GM12878 (cell line): ENCODE measurements around the gene KIZ. TPM values are rescaled to one million over a fixed set of nuclear protein-coding genes. Genes with fewer than 3 reads are reported as not detected.

ENCODE experiments used
- ATAC-seq: fragments of 200-7000 bp; cut with Tn5 transposase; 3 replicates; pipeline ENCODE4 v1.9.1; 2020; ENCODE audit warnings: mild to moderate bottlenecking, moderate library complexity
- BruUV-seq: library from RNA; stranded (reverse); fragments of 400-500 nt; replicated peaks from 2 replicates; lab custom pipeline; 2021; lab: Mats Ljungman, UMichigan
- CTCF ChIA-PET: fragments of 300-600 bp; sonication (Branson Sonifier 250); formaldehyde crosslinking; extraction: SDS; loops from one replicate; lab custom pipeline; 2021; ENCODE audit warnings: inconsistent platforms; lab: Yijun Ruan, JAX
- POLR2A ChIA-PET: fragments of 350-600 bp; formaldehyde crosslinking; extraction: SDS; loops from one replicate; lab custom pipeline; 2021; ENCODE audit warnings: inconsistent platforms; lab: Charles Lee
- RAD21 ChIA-PET: fragments of 300-600 bp; sonication (Branson Sonifier 250); formaldehyde crosslinking; loops from one replicate; lab custom pipeline; 2023; ENCODE audit warnings: antibody characterized with exemption; ENCODE audit not compliant: unreplicated experiment; lab: Charles Lee
- SMC1A ChIA-PET: fragments of 300-600 bp; sonication (Branson Sonifier 250); formaldehyde crosslinking; loops from one replicate; lab custom pipeline; 2023; ENCODE audit not compliant: unreplicated experiment, uncharacterized antibody; lab: Charles Lee
- DNase-seq: peaks from one replicate; pipeline ENCODE4 v3.0.0-alpha.2; 2011; ENCODE audit warnings: low read depth, low spot score
- FAIRE-seq: peaks from 3 replicates; lab custom pipeline; 2011; peaks lifted over from hg19 to GRCh38; lab: Jason Lieb, UNC
- H2AFZ ChIP-seq: 2 replicates; pipeline ENCODE4 v1.6.0; 2011; ENCODE audit warnings: low read depth, low read length, control low read depth; ENCODE audit not compliant: control insufficient read depth
- H3K27ac ChIP-seq: 2 replicates; pipeline ENCODE4 v1.5.1; 2011; ENCODE audit warnings: control low read depth; ENCODE audit not compliant: control insufficient read depth, insufficient read depth
- H3K27me3 ChIP-seq, 2 experiments: replicated peaks in 1 of 2; 2 replicates each; pipeline versions ENCODE4 v1.6.0 to v1.6.1; 2011; ENCODE audit warnings: low read length in 1 of 2; ENCODE audit not compliant: control insufficient read depth in 2 of 2, insufficient read depth in 2 of 2
- H3K36me3 ChIP-seq, 2 experiments: 2 replicates each; pipeline ENCODE4 v1.5.1; 2011; ENCODE audit warnings: low read length in 1 of 2; ENCODE audit not compliant: control insufficient read depth in 2 of 2, insufficient read depth in 2 of 2
- H3K4me1 ChIP-seq: 2 replicates; pipeline ENCODE4 v1.6.1; 2011; ENCODE audit warnings: mild to moderate bottlenecking, low read length, moderate library complexity, mixed read lengths; ENCODE audit not compliant: control insufficient read depth, insufficient read depth
- H3K4me2 ChIP-seq: 2 replicates; pipeline ENCODE4 v1.6.0; 2011; ENCODE audit warnings: control low read depth; ENCODE audit not compliant: control insufficient read depth, insufficient read depth
- H3K4me3 ChIP-seq: fragments of 200-600 bp; sonication (generic); 2 replicates; pipeline ENCODE4 v1.5.1; 2016
- H3K79me2 ChIP-seq: 2 replicates; pipeline ENCODE4 v1.6.0; 2011; ENCODE audit warnings: low read length; ENCODE audit not compliant: control insufficient read depth, insufficient read depth
- H3K9ac ChIP-seq: 2 replicates; pipeline ENCODE4 v1.8.0; 2011; ENCODE audit warnings: low read length, control low read depth, mixed read lengths; ENCODE audit not compliant: control insufficient read depth, insufficient read depth
- H3K9me3 ChIP-seq: replicated peaks from 3 replicates; pipeline ENCODE4 v1.5.1; 2011; ENCODE audit warnings: mild to moderate bottlenecking, low read length; ENCODE audit not compliant: control insufficient read depth, insufficient read depth
- H4K20me1 ChIP-seq: 2 replicates; pipeline ENCODE4 v1.6.0; 2011; ENCODE audit not compliant: control insufficient read depth, insufficient read depth
- HCFC1 ChIP-seq: fragments of 150-350 bp; IDR thresholded peaks from 2 replicates; pipeline ENCODE4 v1.6.1; 2014; ENCODE audit warnings: low read length
- MLLT1 ChIP-seq: fragments of 450-650 bp; IDR thresholded peaks from 2 replicates; pipeline ENCODE4 v1.6.1; 2016; ENCODE audit warnings: mild to moderate bottlenecking
- MXI1 ChIP-seq: fragments of 150-350 bp; IDR thresholded peaks from 2 replicates; pipeline ENCODE4 v1.6.1; 2011; ENCODE audit warnings: low read depth, mild to moderate bottlenecking, inconsistent platforms, low read length, improper control_type of control experiment
- TAF1 ChIP-seq: IDR thresholded peaks from 2 replicates; pipeline ENCODE4 v1.6.1; 2011; ENCODE audit warnings: mild to moderate bottlenecking, low read depth, low read length, borderline replicate concordance
- ZNF24 ChIP-seq: fragments of 450-650 bp; IDR thresholded peaks from 2 replicates; pipeline ENCODE4 v1.6.1; 2017; ENCODE audit warnings: antibody characterized with exemption, mild to moderate bottlenecking
- ZZZ3 ChIP-seq: IDR thresholded peaks from 2 replicates; pipeline ENCODE4 v1.6.1; 2011; ENCODE audit warnings: low read depth; ENCODE audit not compliant: control insufficient read depth, insufficient read length
- WGBS: methylation state at CpG from one replicate; pipeline ENCODE4 v1.1.6; 2016; ENCODE audit warnings: low lambda C conversion rate; ENCODE audit not compliant: insufficient replicate concordance, insufficient coverage; ENCODE audit errors: missing lambda C conversion rate; 5-methylcytosine and 5-hydroxymethylcytosine counted together
- in situ Hi-C: fragments of 300-500 bp; cut with MboI; formaldehyde crosslinking; loops from 9 replicates; pipeline ENCODE4 v1.14.3; 2018; ENCODE audit warnings: mixed read lengths
- intact Hi-C: fragments of 100-400 bp; cut with micrococcal nuclease; formaldehyde crosslinking; loops from one replicate; pipeline ENCODE4 v1.14.2; 2022; ENCODE audit not compliant: unreplicated experiment
- polyA plus RNA-seq, 11 experiments: library from polyadenylated mRNA; depleted of rRNA in 4 of 11; unstranded in 6 of 11; stranded (reverse) in 5 of 11; fragments of >200 nt; fragmentation: Nextera tagmentation in 4 of 11; fragmentation: Illumina TruSeq in 1 of 11; extraction: Ambion mirVana in 4 of 11; extraction: Trizol in 1 of 11; gene quantifications; 1 replicate in 1 of 11; 2 replicates in 10 of 11; pipeline versions ENCODE4 v1.2.1 to v1.2.3, GENCODE V29; 2011 to 2016; ENCODE audit warnings: inconsistent platforms in 2 of 11, missing spikeins in 2 of 11, low read depth in 1 of 11
- total RNA-seq, 4 experiments: library from RNA; depleted of rRNA in 3 of 4; stranded (reverse); fragments of >200 nt in 3 of 4; fragmentation: Illumina TruSeq in 1 of 4; extraction: Trizol in 1 of 4; gene quantifications; 2 replicates each; pipeline versions ENCODE4 v1.2.1 to v1.2.3, GENCODE V29; 2013 to 2021
- TF ChIP-seq, protein P1 (sequence below): IDR thresholded peaks from 2 replicates; pipeline ENCODE4 v1.6.1; 2012; ENCODE audit warnings: mild to moderate bottlenecking, low read depth, low read length

Gene KIZ
- total and polyA plus RNA-seq, 10 of the 15 experiments (the other 5 are each of a cell fraction or from before 2014, with no cell fraction given): 2.7 to 11.0 (median 7.3) TPM

DNA sequence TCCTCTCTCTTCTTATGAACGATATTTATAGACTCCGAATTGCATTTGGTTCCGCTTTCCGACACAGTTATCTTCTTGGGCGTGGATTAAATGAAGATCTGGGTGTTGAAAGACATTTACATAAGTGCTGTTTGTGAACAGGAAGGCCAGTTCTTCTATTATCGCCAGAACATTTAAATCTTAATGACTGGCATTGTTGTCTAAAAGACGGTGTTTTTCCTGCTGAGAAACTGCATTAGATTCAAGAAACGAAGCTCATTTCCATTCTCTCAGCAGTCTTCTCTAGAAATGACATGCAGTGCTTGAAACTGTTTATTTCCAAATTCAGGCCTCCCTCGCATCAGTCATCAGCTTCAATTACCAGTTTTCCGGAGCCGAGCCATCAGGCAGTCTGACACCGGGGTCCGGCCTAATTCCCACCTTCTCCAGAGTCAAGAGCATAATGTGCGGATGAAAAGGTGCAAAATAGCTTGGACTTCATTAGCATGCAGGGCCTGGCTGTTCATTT, 35.7 kb upstream of the KIZ start:
- Histone ChIP-seq H3K4me3 (no peak overlapping the region), H3K9me3 (no peaks in the 10 kb centered on the region), H3K27ac (no peak overlapping the region), H4K20me1 (no peaks in the 10 kb centered on the region), H3K9ac (no peak overlapping the region), H3K4me2 (no peak overlapping the region), H3K79me2 (no peaks in the 10 kb centered on the region), H3K27me3 (peaks cover 4 to 5% of the 10 kb centered on the region in 2 experiments; a peak in 2 of 4 replicates), H3K4me1 (no peaks in the 10 kb centered on the region), H2AFZ (no peak overlapping the region), H3K36me3 (no peaks in the 10 kb centered on the region)
- intact Hi-C loops: no loop called here
- WGBS: 31% methylated on average over 14 of the region's 14 CpGs
- DNase-seq: no peak
- POLR2A ChIA-PET: no interaction called here
- no peak for ATAC-seq
- RAD21 ChIA-PET: no interaction called here
- no TSS peak for BruUV-seq
- in situ Hi-C loops: no loop called here
- no peak for TF ChIP-seq MXI1
- no peak for TF ChIP-seq ZZZ3
- TF ChIP-seq, protein P1, sequence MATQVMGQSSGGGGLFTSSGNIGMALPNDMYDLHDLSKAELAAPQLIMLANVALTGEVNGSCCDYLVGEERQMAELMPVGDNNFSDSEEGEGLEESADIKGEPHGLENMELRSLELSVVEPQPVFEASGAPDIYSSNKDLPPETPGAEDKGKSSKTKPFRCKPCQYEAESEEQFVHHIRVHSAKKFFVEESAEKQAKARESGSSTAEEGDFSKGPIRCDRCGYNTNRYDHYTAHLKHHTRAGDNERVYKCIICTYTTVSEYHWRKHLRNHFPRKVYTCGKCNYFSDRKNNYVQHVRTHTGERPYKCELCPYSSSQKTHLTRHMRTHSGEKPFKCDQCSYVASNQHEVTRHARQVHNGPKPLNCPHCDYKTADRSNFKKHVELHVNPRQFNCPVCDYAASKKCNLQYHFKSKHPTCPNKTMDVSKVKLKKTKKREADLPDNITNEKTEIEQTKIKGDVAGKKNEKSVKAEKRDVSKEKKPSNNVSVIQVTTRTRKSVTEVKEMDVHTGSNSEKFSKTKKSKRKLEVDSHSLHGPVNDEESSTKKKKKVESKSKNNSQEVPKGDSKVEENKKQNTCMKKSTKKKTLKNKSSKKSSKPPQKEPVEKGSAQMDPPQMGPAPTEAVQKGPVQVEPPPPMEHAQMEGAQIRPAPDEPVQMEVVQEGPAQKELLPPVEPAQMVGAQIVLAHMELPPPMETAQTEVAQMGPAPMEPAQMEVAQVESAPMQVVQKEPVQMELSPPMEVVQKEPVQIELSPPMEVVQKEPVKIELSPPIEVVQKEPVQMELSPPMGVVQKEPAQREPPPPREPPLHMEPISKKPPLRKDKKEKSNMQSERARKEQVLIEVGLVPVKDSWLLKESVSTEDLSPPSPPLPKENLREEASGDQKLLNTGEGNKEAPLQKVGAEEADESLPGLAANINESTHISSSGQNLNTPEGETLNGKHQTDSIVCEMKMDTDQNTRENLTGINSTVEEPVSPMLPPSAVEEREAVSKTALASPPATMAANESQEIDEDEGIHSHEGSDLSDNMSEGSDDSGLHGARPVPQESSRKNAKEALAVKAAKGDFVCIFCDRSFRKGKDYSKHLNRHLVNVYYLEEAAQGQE: no peak
- no peak for TF ChIP-seq MLLT1
- no peak for TF ChIP-seq TAF1
- TF ChIP-seq HCFC1: no peak
- TF ChIP-seq ZNF24: no peak
- no peak for FAIRE-seq
- CTCF ChIA-PET: interaction anchor here (0.6 kb wide), 1 partner anchor 132 kb away, joined by 3 read pairs; no protein-coding TSS in a partner anchor
- SMC1A ChIA-PET: no interaction called here
